DOHH2 (cell line): ENCODE results near the gene PRKN.

Experiments used
- EZH2phosphoT487 ChIP-seq: fragments of 200-600 bp; sonication (generic); IDR thresholded peaks from 2 replicates; pipeline ENCODE4 v1.6.1; 2017; ENCODE audit warnings: borderline replicate concordance, mild to moderate bottlenecking, antibody characterized with exemption, low read length, moderate library complexity, mixed read lengths
- TF ChIP-seq, protein P1 (sequence below): fragments of 200-600 bp; sonication (generic); IDR thresholded peaks from one replicate; pipeline ENCODE4 v1.5.1; 2014; ENCODE audit warnings: antibody characterized with exemption, mild to moderate bottlenecking, low read depth, low read length; ENCODE audit not compliant: poor library complexity, severe bottlenecking

DNA sequence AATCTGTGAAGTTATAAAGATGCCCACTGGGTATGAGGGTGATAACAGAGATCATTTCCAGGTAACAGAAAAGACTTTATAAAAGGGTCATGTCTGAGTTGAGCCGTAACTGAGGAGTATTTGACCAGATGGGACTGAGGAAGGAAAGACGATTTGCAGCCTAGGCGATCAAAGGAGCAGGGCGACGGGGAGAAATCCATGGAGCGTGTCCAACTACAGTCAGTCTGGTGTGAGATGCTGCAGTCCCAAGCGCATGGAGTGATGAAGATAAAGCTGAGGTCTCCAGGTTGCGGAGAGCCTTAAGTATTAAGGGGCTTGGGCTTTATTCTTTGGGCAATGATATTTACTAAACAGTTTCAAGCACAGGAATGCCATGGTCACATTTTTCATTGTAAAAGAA lies 166.7 kb downstream of the PRKN start:
- TF ChIP-seq, protein P1, sequence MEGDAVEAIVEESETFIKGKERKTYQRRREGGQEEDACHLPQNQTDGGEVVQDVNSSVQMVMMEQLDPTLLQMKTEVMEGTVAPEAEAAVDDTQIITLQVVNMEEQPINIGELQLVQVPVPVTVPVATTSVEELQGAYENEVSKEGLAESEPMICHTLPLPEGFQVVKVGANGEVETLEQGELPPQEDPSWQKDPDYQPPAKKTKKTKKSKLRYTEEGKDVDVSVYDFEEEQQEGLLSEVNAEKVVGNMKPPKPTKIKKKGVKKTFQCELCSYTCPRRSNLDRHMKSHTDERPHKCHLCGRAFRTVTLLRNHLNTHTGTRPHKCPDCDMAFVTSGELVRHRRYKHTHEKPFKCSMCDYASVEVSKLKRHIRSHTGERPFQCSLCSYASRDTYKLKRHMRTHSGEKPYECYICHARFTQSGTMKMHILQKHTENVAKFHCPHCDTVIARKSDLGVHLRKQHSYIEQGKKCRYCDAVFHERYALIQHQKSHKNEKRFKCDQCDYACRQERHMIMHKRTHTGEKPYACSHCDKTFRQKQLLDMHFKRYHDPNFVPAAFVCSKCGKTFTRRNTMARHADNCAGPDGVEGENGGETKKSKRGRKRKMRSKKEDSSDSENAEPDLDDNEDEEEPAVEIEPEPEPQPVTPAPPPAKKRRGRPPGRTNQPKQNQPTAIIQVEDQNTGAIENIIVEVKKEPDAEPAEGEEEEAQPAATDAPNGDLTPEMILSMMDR = no peak
- no peak for TF ChIP-seq EZH2phosphoT487
